Right atrium auricular region (tissue), 2 donors: ENCODE results near the gene NRG2. TPM values are rescaled to one million over a fixed set of nuclear protein-coding genes. Genes with fewer than 3 reads are reported as not detected.

Experiments
- DNase-seq: peaks from one replicate; pipeline ENCODE4 v3.0.0-alpha.2; 2019; ENCODE audit warnings: low spot score
- H3K27ac ChIP-seq, 2 donors: fragments of 200-600 bp; sonication (generic); 1 replicate in 1 of 2; 2 replicates in 1 of 2; pipeline ENCODE4 v1.5.1; 2016 to 2019
- H3K27me3 ChIP-seq, 2 donors: fragments of 200-600 bp; sonication (generic); one replicate each; pipeline versions ENCODE4 v1.5.1 to v1.6.0; 2017 to 2019
- H3K36me3 ChIP-seq: fragments of 200-600 bp; sonication (generic); one replicate; pipeline ENCODE4 v1.5.1; 2016
- H3K4me1 ChIP-seq, 2 donors: fragments of 200-600 bp; sonication (generic); one replicate each; pipeline versions ENCODE4 v1.5.1 to v1.6.0; 2017 to 2019
- H3K4me3 ChIP-seq, 2 donors: fragments of 200-600 bp; sonication (generic); 1 replicate in 1 of 2; 2 replicates in 1 of 2; pipeline ENCODE4 v1.5.1; 2017 to 2019; ENCODE audit warnings: mild to moderate bottlenecking in 1 of 2, moderate library complexity in 1 of 2
- H3K9me3 ChIP-seq, 2 donors: fragments of 200-600 bp; sonication (generic); one replicate each; pipeline ENCODE4 v1.5.1; 2019
- CTCF ChIP-seq, 2 donors: fragments of 200-600 bp; sonication (generic); IDR thresholded peaks; one replicate each; pipeline ENCODE4 v1.5.1; 2019; ENCODE audit warnings: antibody characterized with exemption in 2 of 2
- total RNA-seq, 2 donors: library from RNA; depleted of rRNA; stranded (reverse); fragments of >200 nt; gene quantifications; one replicate each; pipeline ENCODE4 v1.1.0, GENCODE V29; 2016

Gene NRG2
- total RNA-seq, 2 donors from 2014 or later, result 1.8 to 1.9 TPM

DNA sequence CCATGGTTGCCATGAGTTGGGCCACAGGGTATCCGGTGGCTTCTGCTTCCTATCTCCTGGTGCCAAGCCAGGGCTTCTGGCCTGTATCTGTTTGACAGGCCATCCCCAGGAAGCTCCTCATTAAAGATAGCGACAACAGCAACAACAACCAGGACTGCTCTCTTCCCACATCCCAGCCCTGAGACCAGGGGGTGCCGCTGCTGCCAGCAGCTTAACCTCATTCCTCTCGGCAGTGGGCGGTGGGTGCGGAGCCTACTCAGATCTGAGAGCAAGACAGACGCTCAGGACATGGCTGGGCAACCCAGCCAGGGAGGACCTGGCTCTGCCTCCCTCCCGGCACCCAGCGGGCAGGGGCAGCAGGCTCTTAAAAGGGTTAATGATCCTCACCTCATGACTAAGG, 149.2 kb downstream of the NRG2 start:
- no peak overlapping the region for H3K27ac ChIP-seq
- H3K9me3 ChIP-seq, result no peaks in the 10 kb centered on the region
- H3K27me3 ChIP-seq, result no peaks in the 10 kb centered on the region
- no peak overlapping the region for H3K4me3 ChIP-seq
- peaks cover 0 to 30% of the 10 kb centered on the region in 2 donors for H3K4me1 ChIP-seq
- no peak for TF ChIP-seq CTCF (IDR thresholded peaks at IDR 0.05)
- DNase-seq, result no peak
- no peaks in the 10 kb centered on the region for H3K36me3 ChIP-seq

GRCh38 chr5:139889410-139889809, 153.7 kb downstream of the NRG2 start:
- Histone ChIP-seq H3K27ac (no peak overlapping the region), H3K36me3 (no peaks in the 10 kb centered on the region), H3K4me1 (peaks cover 0 to 9% of the 10 kb centered on the region in 2 donors), H3K4me3 (no peak overlapping the region), H3K9me3 (no peaks in the 10 kb centered on the region), H3K27me3 (no peaks in the 10 kb centered on the region)
- no peak for TF ChIP-seq CTCF (IDR thresholded peaks at IDR 0.05)
- no peak for DNase-seq

- H3K4me3 ChIP-seq, result no peak overlapping the region
- no peaks in the 10 kb centered on the region for H3K27me3 ChIP-seq
- no peaks in the 10 kb centered on the region for H3K36me3 ChIP-seq
- peaks cover 0 to 8% of the 10 kb centered on the region in 2 donors for H3K4me1 ChIP-seq
- H3K27ac ChIP-seq, result no peak overlapping the region
- no peak for DNase-seq
- H3K9me3 ChIP-seq, result no peaks in the 10 kb centered on the region
- no peak for TF ChIP-seq CTCF (IDR thresholded peaks at IDR 0.05)
Measured at GRCh38 chr5:139888370-139888769, 154.7 kb downstream of the NRG2 start.

- no peak for TF ChIP-seq CTCF (IDR thresholded peaks at IDR 0.05)
- no peaks in the 10 kb centered on the region for H3K27me3 ChIP-seq
- no peaks in the 10 kb centered on the region for H3K9me3 ChIP-seq
- no peak overlapping the region for H3K4me3 ChIP-seq
- no peak overlapping the region for H3K27ac ChIP-seq
- no peaks in the 10 kb centered on the region for H3K36me3 ChIP-seq
- H3K4me1 ChIP-seq, result peaks cover 0 to 15% of the 10 kb centered on the region in 2 donors
- no peak for DNase-seq
Measured at GRCh38 chr5:139886213-139886612, 156.9 kb downstream of the NRG2 start.

GRCh38 chr5:139885857-139886208, 157.3 kb downstream of the NRG2 start:
- Histone ChIP-seq H3K27me3 (no peaks in the 10 kb centered on the region), H3K36me3 (no peaks in the 10 kb centered on the region), H3K9me3 (no peaks in the 10 kb centered on the region), H3K27ac (no peak overlapping the region), H3K4me3 (no peak overlapping the region), H3K4me1 (peaks cover 0 to 18% of the 10 kb centered on the region in 2 donors)
- no peak for DNase-seq
- no peak for TF ChIP-seq CTCF (IDR thresholded peaks at IDR 0.05)

- Histone ChIP-seq H3K4me3 (no peak overlapping the region), H3K36me3 (no peaks in the 10 kb centered on the region), H3K27ac (no peak overlapping the region), H3K9me3 (no peaks in the 10 kb centered on the region), H3K4me1 (peaks cover 0 to 23% of the 10 kb centered on the region in 2 donors), H3K27me3 (no peaks in the 10 kb centered on the region)
- DNase-seq, result no peak
- TF ChIP-seq CTCF (IDR thresholded peaks at IDR 0.05), result no peak
Measured at GRCh38 chr5:139885172-139885856, 157.8 kb downstream of the NRG2 start.
